ENCODE measurements around the gene TOR1A.

TOR1A gene

GRCh38 chr9:129852579-129852978 is 28.6 kb upstream of the TOR1A start:
- no peak for DNase-seq (ENCODE audit: low spot score)

GRCh38 chr9:129851821-129852220 is 27.9 kb upstream of the TOR1A start:
- DNase-seq (ENCODE audit: low spot score) = no peak

GRCh38 chr9:129850821-129851550 is 27.1 kb upstream of the TOR1A start:
- no peak for DNase-seq (ENCODE audit: low spot score)

- no peak for DNase-seq (ENCODE audit: low spot score)
Observed at GRCh38 chr9:129849901-129850300, 26.0 kb upstream of the TOR1A start.

GRCh38 chr9:129848712-129849441 is 24.9 kb upstream of the TOR1A start:
- no peak for DNase-seq (ENCODE audit: low spot score)

- DNase-seq (ENCODE audit: low spot score) = no peak
Observed at GRCh38 chr9:129845373-129845772, 21.4 kb upstream of the TOR1A start.

- no peak for DNase-seq (ENCODE audit: low spot score)
Observed at GRCh38 chr9:129841071-129841470, 17.1 kb upstream of the TOR1A start.

GRCh38 chr9:129840034-129840433 is 16.1 kb upstream of the TOR1A start:
- no peak for DNase-seq (ENCODE audit: low spot score)

- DNase-seq (ENCODE audit: low spot score) = no peak
Observed at GRCh38 chr9:129839324-129840023, 15.5 kb upstream of the TOR1A start.

- DNase-seq (ENCODE audit: low spot score) = no peak
Observed at GRCh38 chr9:129838707-129839259, 14.8 kb upstream of the TOR1A start.

GRCh38 chr9:129836311-129837007 is 12.5 kb upstream of the TOR1A start:
- peak; percentile 50 for DNase-seq (ENCODE audit: low spot score)

- peak; percentile 42 for DNase-seq (ENCODE audit: low spot score)
Observed at GRCh38 chr9:129835860-129836223, 11.9 kb upstream of the TOR1A start.

GRCh38 chr9:129835128-129835859 is 11.4 kb upstream of the TOR1A start, which contains the start of the genes C9orf78 and USP20:
Gene C9orf78 (minus strand): TSS chr9:129835275. CDS start chr9:129835221, 54 bp downstream.
Gene USP20 (plus strand): TSS chr9:129835458. CDS start chr9:129852556, 17,098 bp downstream.
- DNase-seq (ENCODE audit: low spot score) = peak; percentile 98

- peak; percentile 49 for DNase-seq (ENCODE audit: low spot score)
Observed at GRCh38 chr9:129834489-129835127, 10.7 kb upstream of the TOR1A start.

- DNase-seq (ENCODE audit: low spot score) = no peak
Observed at GRCh38 chr9:129832982-129833381, 9.0 kb upstream of the TOR1A start.

GRCh38 chr9:129828969-129829368 is 5.0 kb upstream of the TOR1A start:
- DNase-seq (ENCODE audit: low spot score) = no peak

- no peak for DNase-seq (ENCODE audit: low spot score)
Observed at GRCh38 chr9:129828051-129828450, 4.1 kb upstream of the TOR1A start.

GRCh38 chr9:129826759-129827158 is 2.8 kb upstream of the TOR1A start:
- DNase-seq (ENCODE audit: low spot score) = no peak

GRCh38 chr9:129826344-129826743 is 2.4 kb upstream of the TOR1A start:
- DNase-seq (ENCODE audit: low spot score) = no peak

GRCh38 chr9:129823542-129823934 is 398 bp downstream of the TOR1A start:
- DNase-seq (ENCODE audit: low spot score) = no peak

All from NAMALWA (cell line).